GM19238 (cell line): ENCODE results near the gene PGAP2.
"Not testable (repeated sequence)": the region's sequence is repeated elsewhere in the genome, so short reads cannot be mapped to it uniquely, and the experiment has no call there.

Experiments
- DNase-seq: peaks from one replicate; pipeline ENCODE4 v3.0.0; 2011; ENCODE audit warnings: low spot score; ENCODE audit not compliant: insufficient read length

PGAP2 gene

GRCh38 chr11:3803726-3804495 is 4.4 kb upstream of the PGAP2 start:
- no peak for DNase-seq

- DNase-seq: peak; percentile 58
These were observed 682 bp downstream of the PGAP2 start for GRCh38 chr11:3808861-3809623.

GRCh38 chr11:3809624-3809928 is 1.2 kb downstream of the PGAP2 start:
- no peak for DNase-seq

- no peak for DNase-seq
These were observed 2.1 kb downstream of the PGAP2 start for GRCh38 chr11:3810446-3810845.

GRCh38 chr11:3810951-3811350 is 2.6 kb downstream of the PGAP2 start:
- DNase-seq: no peak

- not testable (repeated sequence) for DNase-seq
These were observed 6.5 kb downstream of the PGAP2 start for GRCh38 chr11:3814832-3815231.

- DNase-seq: no peak
These were observed 7.5 kb downstream of the PGAP2 start for GRCh38 chr11:3815845-3816244.

- DNase-seq: no peak
These were observed 8.3 kb downstream of the PGAP2 start for GRCh38 chr11:3816673-3817072.

- DNase-seq: no peak
These were observed 8.9 kb downstream of the PGAP2 start for GRCh38 chr11:3817181-3817800.

GRCh38 chr11:3820971-3821370 is 12.6 kb downstream of the PGAP2 start:
- no peak for DNase-seq

- DNase-seq: no peak
These were observed 14.0 kb downstream of the PGAP2 start for GRCh38 chr11:3822312-3822711.

GRCh38 chr11:3823303-3823702 is 14.9 kb downstream of the PGAP2 start:
- DNase-seq: no peak

GRCh38 chr11:3823762-3824506 is 15.6 kb downstream of the PGAP2 start:
- DNase-seq: no peak

GRCh38 chr11:3824714-3825472 is 16.5 kb downstream of the PGAP2 start:
- peak; percentile 77 for DNase-seq

GRCh38 chr11:3825473-3826154 is 17.3 kb downstream of the PGAP2 start:
- no peak for DNase-seq

GRCh38 chr11:3826721-3827120 is 18.4 kb downstream of the PGAP2 start:
- DNase-seq: no peak

- DNase-seq: no peak
These were observed 19.2 kb downstream of the PGAP2 start for GRCh38 chr11:3827434-3828186.

- no peak for DNase-seq
These were observed 21.7 kb downstream of the PGAP2 start for GRCh38 chr11:3830088-3830487.

GRCh38 chr11:3830730-3831129 is 22.4 kb downstream of the PGAP2 start:
- DNase-seq: no peak
